GM12873 (cell line): Measurements from ENCODE around the gene RCL1.

ENCODE experiments used
- TF ChIP-seq, protein P1 (sequence below): IDR thresholded peaks from 2 replicates; pipeline ENCODE4 v1.5.1; 2012; ENCODE audit warnings: low read depth, mild to moderate bottlenecking, moderate library complexity, low read length, control low read depth; ENCODE audit not compliant: insufficient read depth; ENCODE audit errors: missing control alignments

RCL1 gene

DNA sequence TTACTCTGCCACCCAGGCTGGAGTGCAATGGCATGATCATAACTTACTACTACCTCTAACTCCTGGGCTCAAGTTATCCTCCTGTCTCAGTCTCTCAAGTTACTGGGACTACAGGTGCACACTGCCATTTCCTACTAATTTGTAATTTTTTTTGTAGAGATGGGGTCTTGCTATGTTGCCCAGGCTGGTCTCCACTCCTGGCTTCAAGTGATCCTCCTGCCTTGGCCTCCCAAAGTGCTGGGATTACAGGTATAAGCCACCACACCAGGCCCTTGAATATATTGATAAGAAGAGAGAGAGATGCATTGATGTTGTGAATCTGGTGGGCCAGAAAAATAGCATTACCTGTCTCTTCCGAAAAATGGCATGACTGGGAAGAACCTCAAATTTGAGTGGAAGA, 21.0 kb upstream of the RCL1 start:
- TF ChIP-seq, protein P1, sequence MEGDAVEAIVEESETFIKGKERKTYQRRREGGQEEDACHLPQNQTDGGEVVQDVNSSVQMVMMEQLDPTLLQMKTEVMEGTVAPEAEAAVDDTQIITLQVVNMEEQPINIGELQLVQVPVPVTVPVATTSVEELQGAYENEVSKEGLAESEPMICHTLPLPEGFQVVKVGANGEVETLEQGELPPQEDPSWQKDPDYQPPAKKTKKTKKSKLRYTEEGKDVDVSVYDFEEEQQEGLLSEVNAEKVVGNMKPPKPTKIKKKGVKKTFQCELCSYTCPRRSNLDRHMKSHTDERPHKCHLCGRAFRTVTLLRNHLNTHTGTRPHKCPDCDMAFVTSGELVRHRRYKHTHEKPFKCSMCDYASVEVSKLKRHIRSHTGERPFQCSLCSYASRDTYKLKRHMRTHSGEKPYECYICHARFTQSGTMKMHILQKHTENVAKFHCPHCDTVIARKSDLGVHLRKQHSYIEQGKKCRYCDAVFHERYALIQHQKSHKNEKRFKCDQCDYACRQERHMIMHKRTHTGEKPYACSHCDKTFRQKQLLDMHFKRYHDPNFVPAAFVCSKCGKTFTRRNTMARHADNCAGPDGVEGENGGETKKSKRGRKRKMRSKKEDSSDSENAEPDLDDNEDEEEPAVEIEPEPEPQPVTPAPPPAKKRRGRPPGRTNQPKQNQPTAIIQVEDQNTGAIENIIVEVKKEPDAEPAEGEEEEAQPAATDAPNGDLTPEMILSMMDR, result no peak

DNA sequence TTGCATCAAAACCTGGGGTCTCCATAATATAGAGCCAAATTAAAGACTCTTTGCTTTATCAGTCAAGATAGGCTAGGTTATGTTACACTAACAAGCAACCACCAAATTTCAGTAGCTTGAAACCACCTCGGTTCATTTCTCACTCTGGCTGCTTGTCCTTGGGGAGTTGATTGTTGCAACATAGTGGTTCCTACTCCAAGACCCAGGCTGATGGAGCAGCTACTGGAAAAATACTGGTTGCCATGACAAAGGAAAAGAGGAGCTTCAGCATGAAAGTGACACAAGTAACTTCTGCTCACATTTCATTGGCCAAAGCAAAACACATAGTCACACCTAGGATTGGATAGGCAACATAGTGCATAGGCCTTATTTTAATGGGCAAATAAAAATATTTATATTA, 18.5 kb upstream of the RCL1 start:
- TF ChIP-seq, protein P1, result no peak

DNA sequence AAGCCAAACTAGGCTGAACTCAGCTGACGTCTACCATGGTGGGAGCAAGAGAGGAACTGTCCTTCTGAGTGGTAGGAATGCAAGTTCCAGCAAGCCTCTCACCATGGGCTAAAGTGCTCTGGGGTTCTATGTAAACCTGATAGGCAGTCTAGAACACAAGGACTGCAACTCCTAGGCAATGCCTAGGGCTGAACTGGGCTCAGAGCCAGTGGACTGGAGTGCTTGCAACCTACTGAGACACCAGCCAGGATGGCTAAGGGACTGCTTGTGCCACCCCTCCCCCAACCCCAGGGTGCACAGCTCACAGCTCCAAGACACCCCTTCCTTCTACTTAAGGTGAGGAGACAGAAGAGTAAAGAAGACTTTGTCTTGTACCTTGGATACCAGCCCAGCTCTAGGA, 12.1 kb upstream of the RCL1 start:
- TF ChIP-seq, protein P1, result no peak

DNA sequence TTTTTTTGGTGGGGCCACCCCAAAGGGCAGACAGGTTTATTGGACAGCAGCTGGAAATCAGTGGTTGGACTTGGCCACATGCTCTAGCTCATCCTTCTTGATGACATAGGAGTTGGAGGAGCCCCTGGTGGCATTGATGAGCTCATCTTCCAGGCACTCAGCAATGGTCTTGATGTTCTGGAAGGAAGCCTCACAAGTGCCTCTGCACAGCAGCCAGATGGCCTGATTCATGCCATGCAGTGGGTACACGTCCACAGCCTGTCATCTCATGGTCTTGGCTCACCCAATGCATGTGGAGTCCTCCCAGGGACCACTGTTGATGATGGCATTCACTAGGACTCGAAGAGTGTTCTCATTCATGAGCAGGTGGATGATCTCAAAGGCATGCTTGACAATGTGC, 11.3 kb upstream of the RCL1 start:
- TF ChIP-seq, protein P1, result no peak

DNA sequence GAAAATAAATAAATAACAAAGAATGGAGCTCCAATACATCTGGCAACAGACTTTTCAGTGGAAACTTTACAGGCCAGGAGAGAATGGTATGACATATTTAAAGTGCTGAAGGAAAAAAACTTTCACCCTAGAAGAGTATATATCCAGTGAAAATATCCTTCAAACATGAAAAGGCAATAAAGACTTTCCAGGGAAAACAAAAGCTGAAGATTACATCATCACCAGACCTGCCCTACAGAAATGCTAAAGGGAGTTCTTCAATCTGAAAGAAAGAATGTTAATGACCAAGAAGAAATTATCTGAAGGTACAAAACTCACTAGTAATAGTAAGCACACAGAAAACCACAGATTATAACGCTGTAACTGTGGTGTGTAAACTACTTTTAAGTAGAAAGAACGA, 8.3 kb upstream of the RCL1 start:
- TF ChIP-seq, protein P1, result no peak

DNA sequence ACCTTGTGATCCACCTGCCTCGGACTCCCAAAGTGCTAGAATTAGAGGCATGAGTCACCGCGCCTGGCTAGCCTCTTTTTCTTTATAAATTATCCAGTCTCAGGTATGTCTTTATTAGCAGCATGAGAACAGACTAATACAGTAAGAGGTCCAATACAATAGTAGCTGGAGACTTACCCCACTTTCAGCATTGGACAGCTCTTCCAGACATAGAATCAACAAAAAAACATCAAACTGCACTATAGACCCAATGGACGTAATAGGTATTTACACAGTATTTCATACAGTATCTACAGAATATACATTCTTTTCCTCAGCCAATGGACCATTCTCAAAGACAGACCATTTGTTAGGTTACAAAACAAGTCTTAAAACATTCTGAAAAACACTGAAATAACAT, 6.1 kb upstream of the RCL1 start:
- TF ChIP-seq, protein P1, result no peak

DNA sequence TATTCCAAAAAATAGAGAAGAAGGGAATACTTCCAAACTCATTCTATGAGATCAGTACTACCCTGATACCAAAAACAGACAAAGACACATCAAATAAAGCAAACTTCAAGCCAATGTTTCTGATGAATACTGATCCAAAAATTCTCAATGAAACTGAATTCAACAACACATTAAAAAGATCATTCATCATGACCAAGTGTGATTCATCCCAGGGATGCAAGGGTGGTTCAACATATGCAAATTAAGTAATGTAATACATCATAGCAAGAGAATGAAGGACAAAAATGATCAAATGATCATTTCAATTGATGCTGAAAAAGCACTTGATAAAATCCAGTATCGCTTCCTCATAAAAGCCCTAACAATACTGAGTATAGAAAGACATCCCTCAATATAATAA, 4.9 kb upstream of the RCL1 start:
- TF ChIP-seq, protein P1, result no peak

DNA sequence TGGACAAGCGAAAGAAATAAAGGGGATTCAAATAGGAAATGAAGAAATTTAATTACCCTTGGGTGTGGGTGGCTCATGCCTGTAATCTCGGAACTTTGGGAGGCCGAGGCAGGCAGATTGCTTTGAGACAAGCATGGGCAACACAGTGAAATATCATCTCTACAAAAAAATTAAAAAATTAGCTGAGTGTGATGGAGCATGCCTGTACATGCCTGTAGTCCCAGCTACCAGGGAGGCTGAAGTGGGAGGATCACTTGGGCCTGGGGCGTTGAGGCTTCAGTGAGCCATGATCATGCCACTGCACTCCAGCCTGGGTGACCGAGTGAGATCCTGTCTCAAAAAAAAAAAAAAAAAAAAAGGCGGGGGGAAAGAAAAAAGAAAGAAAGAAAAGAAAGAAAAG, 4.0 kb upstream of the RCL1 start:
- TF ChIP-seq, protein P1, result no peak
